Activated naive CD4-positive, alpha-beta T cell treated with Interleukin-2 at 50 U/mL for 16 hours (primary cell): ENCODE measurements around the gene KRT27.

Source experiments
- DNase-seq: peaks from one replicate; pipeline ENCODE4 v3.0.0-alpha.2; 2020

KRT27 gene

GRCh38 chr17:40809721-40810421 lies 27.5 kb upstream of the KRT27 start:
- no peak for DNase-seq

- no peak for DNase-seq
These were observed 23.8 kb upstream of the KRT27 start for GRCh38 chr17:40806131-40806530.

- DNase-seq, result peak; percentile 78
These were observed 21.3 kb upstream of the KRT27 start for GRCh38 chr17:40803617-40804082.

- no peak for DNase-seq
These were observed 18.8 kb upstream of the KRT27 start for GRCh38 chr17:40801157-40801556.

- no peak for DNase-seq
These were observed 18.0 kb upstream of the KRT27 start for GRCh38 chr17:40800381-40800780.

- DNase-seq, result no peak
These were observed 17.5 kb upstream of the KRT27 start, which contains the start of gene KRT28 for GRCh38 chr17:40799859-40800258. TSS of gene KRT28 (minus strand) at chr17:40799959. CDS start at chr17:40799893, 66 bp downstream.

GRCh38 chr17:40796846-40797245 lies 14.5 kb upstream of the KRT27 start:
- no peak for DNase-seq

GRCh38 chr17:40795019-40795667 lies 12.8 kb upstream of the KRT27 start:
- DNase-seq, result no peak

GRCh38 chr17:40794466-40794865 lies 12.1 kb upstream of the KRT27 start:
- no peak for DNase-seq

- no peak for DNase-seq
These were observed 11.5 kb upstream of the KRT27 start for GRCh38 chr17:40793832-40794231.

GRCh38 chr17:40791787-40792436 lies 9.6 kb upstream of the KRT27 start:
- DNase-seq, result no peak

GRCh38 chr17:40791111-40791510 lies 8.8 kb upstream of the KRT27 start:
- DNase-seq, result no peak

- DNase-seq, result peak; percentile 11
These were observed 3.0 kb downstream of the KRT27 start for GRCh38 chr17:40779181-40779909.

GRCh38 chr17:40778461-40778860 lies 3.9 kb downstream of the KRT27 start:
- DNase-seq, result no peak

- DNase-seq, result no peak
These were observed 4.4 kb downstream of the KRT27 start for GRCh38 chr17:40777971-40778370.

- DNase-seq, result no peak
These were observed 4.9 kb downstream of the KRT27 start for GRCh38 chr17:40777459-40777858.

GRCh38 chr17:40775945-40776344 lies 6.4 kb downstream of the KRT27 start:
- no peak for DNase-seq

GRCh38 chr17:40772101-40772500 lies 10.2 kb downstream of the KRT27 start, which contains the start of gene KRT26:
TSS of gene KRT26 (minus strand) at chr17:40772201. CDS start at chr17:40772113, 88 bp downstream.
- DNase-seq, result no peak

GRCh38 chr17:40765657-40766056 lies 16.7 kb downstream of the KRT27 start:
- DNase-seq, result no peak

GRCh38 chr17:40763752-40764151 lies 18.6 kb downstream of the KRT27 start:
- DNase-seq, result no peak

- DNase-seq, result no peak
These were observed 22.0 kb downstream of the KRT27 start for GRCh38 chr17:40760105-40761016.

- no peak for DNase-seq
These were observed 27.1 kb downstream of the KRT27 start, which contains the start of gene KRT25 for GRCh38 chr17:40755231-40755630. TSS of gene KRT25 (minus strand) at chr17:40755331. CDS start at chr17:40755271, 60 bp downstream.
